ENCODE data around the gene PABPN1L. TPM values are rescaled to one million over a fixed set of nuclear protein-coding genes. Genes with fewer than 3 reads are reported as not detected.

The PABPN1L gene
- total and polyA plus RNA-seq, 9 of the 15 experiments (the other 6 are each of a cell fraction or from before 2014, with no cell fraction given), result 0.11 to 0.32 TPM; not detected in 7

GRCh38 chr16:88861359-88861758 lies 5.1 kb downstream of the PABPN1L start:
- Histone ChIP-seq H3K4me1 (replicated peaks in 1 of 2; ENCODE audit: control insufficient read depth in 2 of 2, insufficient read depth in 2 of 2, low read length in 2 of 2) (peaks cover 4 to 53% of the 10 kb centered on the region in 2 experiments; a peak in 4 of 5 replicates), H3K9me1 (ENCODE audit: control insufficient read depth, insufficient read depth, low read length) (no peaks in the 10 kb centered on the region), H3K27ac (ENCODE audit: extremely low read depth, low read depth, low read length) (no peak overlapping the region), H4K20me1 (replicated peaks; ENCODE audit: control insufficient read depth, insufficient read depth, low read length) (0 out of 2 replicates have a peak, but pooled peaks cover 4% of the 10 kb centered on the region), H3K36me3 (ENCODE audit: control insufficient read depth, insufficient read depth, low read length) (peaks cover 40% of the 10 kb centered on the region; the same call in 2 of the 3 replicates), H3K27me3 (ENCODE audit: control insufficient read depth in 2 of 2, insufficient read depth in 2 of 2, low read length in 2 of 2) (no peaks in the 10 kb centered on the region), H2AFZ (ENCODE audit: low read depth, low read length) (no peak overlapping the region), H3K79me2 (ENCODE audit: control insufficient read depth, insufficient read depth, low read length) (peaks cover 16% of the 10 kb centered on the region), H3K9me3 (replicated peaks; ENCODE audit: control insufficient read depth, insufficient read depth, low read depth, low read length) (no peaks in the 10 kb centered on the region), H3K4me2 (ENCODE audit: insufficient read depth, low read length) (no peak overlapping the region), H3K4me3 (no peak overlapping the region), H3K9ac (ENCODE audit: insufficient read depth in 1 of 2, low read depth in 2 of 2, low read length in 2 of 2) (peak overlapping the region in 1 of 2 experiments; percentile 40; a peak in 1 of 4 replicates)
- no peak for ATAC-seq
- ChIA-PET CTCF (ENCODE audit: low intra/inter-chr PET ratio) (no interaction called here), POLR2A (no interaction called here)
- WGBS (ENCODE audit: insufficient coverage, low coverage, missing lambda C conversion rate), result 89% methylated on average over 13 of the region's 19 CpGs
- no peak for FAIRE-seq
- TF ChIP-seq MYBL2 (IDR thresholded peaks at IDR 0.05; ENCODE audit: low read depth), result no peak
- no peak for TF ChIP-seq MYBL2 (CRISPR knock-in tag; IDR thresholded peaks at IDR 0.05; ENCODE audit: borderline replicate concordance)
- TF ChIP-seq SREBF1 (IDR thresholded peaks at IDR 0.05; ENCODE audit: borderline replicate concordance, low read depth, low read length), result no peak
- TF ChIP-seq ZNF668 (CRISPR knock-in tag; IDR thresholded peaks at IDR 0.05), result no peak
- TF ChIP-seq ZNF583 (CRISPR knock-in tag; IDR thresholded peaks at IDR 0.05), result no peak
- no peak for TF ChIP-seq MCM5 (IDR thresholded peaks at IDR 0.05; ENCODE audit: low read depth)
- no peak for TF ChIP-seq HNRNPL (IDR thresholded peaks at IDR 0.05; ENCODE audit: low read depth, low read length)
- no peak for TF ChIP-seq NONO (IDR thresholded peaks at IDR 0.05; ENCODE audit: low read depth in 2 of 2, low read length in 1 of 2)
- BruUV-seq (replicated peaks), result no TSS peak
- no peak for DNase-seq (ENCODE audit: extremely low read depth in 1 of 4, low spot score in 3 of 4)
- in situ Hi-C loops (cut with MboI), result no loop called here
- intact Hi-C loops (cut with micrococcal nuclease), result no loop called here

Measured in K562 (cell line).